HEK293 (cell line): Measurements from ENCODE around the gene UBTD1.

Experiments
- CTCF ChIP-seq: fragments of 450-650 bp; formaldehyde crosslinking; IDR thresholded peaks from 2 replicates; pipeline ENCODE4 v1.5.1; 2016; ENCODE audit warnings: missing biosample characterization, missing genetic modification characterization
- KLF10 ChIP-seq: fragments of 450-650 bp; IDR thresholded peaks from 2 replicates; pipeline ENCODE4 v1.5.1; 2018; ENCODE audit warnings: missing biosample characterization, mild to moderate bottlenecking, missing genetic modification characterization
- ZBTB10 ChIP-seq: fragments of 450-650 bp; formaldehyde crosslinking; IDR thresholded peaks from 2 replicates; pipeline ENCODE4 v1.5.1; 2016; ENCODE audit warnings: missing biosample characterization, missing genetic modification characterization
- ZBTB20 ChIP-seq: fragments of 450-650 bp; formaldehyde crosslinking; IDR thresholded peaks from 2 replicates; pipeline ENCODE4 v1.5.1; 2016; ENCODE audit warnings: missing biosample characterization, missing genetic modification characterization
- ZNF37A ChIP-seq: fragments of 450-650 bp; IDR thresholded peaks from 2 replicates; pipeline ENCODE4 v1.5.1; 2018; ENCODE audit warnings: missing biosample characterization, missing genetic modification characterization
- ZNF513 ChIP-seq: fragments of 450-650 bp; IDR thresholded peaks from 2 replicates; pipeline ENCODE4 v1.5.1; 2018; ENCODE audit warnings: missing biosample characterization, missing genetic modification characterization
- ZNF670 ChIP-seq: fragments of 450-650 bp; formaldehyde crosslinking; IDR thresholded peaks from 2 replicates; pipeline ENCODE4 v1.5.1; 2016; ENCODE audit warnings: missing biosample characterization, missing genetic modification characterization, low read depth

GRCh38 chr10:97482381-97482780 is 16.3 kb upstream of the UBTD1 start:
- no peak for TF ChIP-seq KLF10 (tag by site-specific recombination)
- TF ChIP-seq ZBTB20 (tag by site-specific recombination), result no peak
- TF ChIP-seq ZNF513 (tag by site-specific recombination), result no peak
- no peak for TF ChIP-seq CTCF (tag by site-specific recombination)
- TF ChIP-seq ZBTB10, result no peak
- no peak for TF ChIP-seq ZNF670 (tag by site-specific recombination)
- TF ChIP-seq ZNF37A (tag by site-specific recombination), result no peak
